Right atrium auricular region (tissue), 2 donors: Measurements from ENCODE around the gene SLC6A11. TPM values are rescaled to one million over a fixed set of nuclear protein-coding genes. Genes with fewer than 3 reads are reported as not detected.

Source experiments
- DNase-seq: peaks from one replicate; pipeline ENCODE4 v3.0.0-alpha.2; 2019; ENCODE audit warnings: low spot score
- H3K27ac ChIP-seq, 2 donors: fragments of 200-600 bp; sonication (generic); 1 replicate in 1 of 2; 2 replicates in 1 of 2; pipeline ENCODE4 v1.5.1; 2016 to 2019
- H3K27me3 ChIP-seq, 2 donors: fragments of 200-600 bp; sonication (generic); one replicate each; pipeline versions ENCODE4 v1.5.1 to v1.6.0; 2017 to 2019
- H3K36me3 ChIP-seq: fragments of 200-600 bp; sonication (generic); one replicate; pipeline ENCODE4 v1.5.1; 2016
- H3K4me1 ChIP-seq, 2 donors: fragments of 200-600 bp; sonication (generic); one replicate each; pipeline versions ENCODE4 v1.5.1 to v1.6.0; 2017 to 2019
- H3K4me3 ChIP-seq, 2 donors: fragments of 200-600 bp; sonication (generic); 1 replicate in 1 of 2; 2 replicates in 1 of 2; pipeline ENCODE4 v1.5.1; 2017 to 2019; ENCODE audit warnings: mild to moderate bottlenecking in 1 of 2, moderate library complexity in 1 of 2
- H3K9me3 ChIP-seq, 2 donors: fragments of 200-600 bp; sonication (generic); one replicate each; pipeline ENCODE4 v1.5.1; 2019
- CTCF ChIP-seq, 2 donors: fragments of 200-600 bp; sonication (generic); IDR thresholded peaks; one replicate each; pipeline ENCODE4 v1.5.1; 2019; ENCODE audit warnings: antibody characterized with exemption in 2 of 2
- total RNA-seq, 2 donors: library from RNA; depleted of rRNA; stranded (reverse); fragments of >200 nt; gene quantifications; one replicate each; pipeline ENCODE4 v1.1.0, GENCODE V29; 2016

The SLC6A11 gene
- total RNA-seq, 2 donors from 2014 or later: not detected

GRCh38 chr3:10833855-10834414 is 17.9 kb downstream of the SLC6A11 start:
- no peaks in the 10 kb centered on the region for H3K27me3 ChIP-seq
- H3K9me3 ChIP-seq: no peaks in the 10 kb centered on the region
- no peak for TF ChIP-seq CTCF (IDR thresholded peaks at IDR 0.05)
- DNase-seq: no peak
- no peaks in the 10 kb centered on the region for H3K4me1 ChIP-seq
- no peaks in the 10 kb centered on the region for H3K36me3 ChIP-seq
- H3K27ac ChIP-seq: no peak overlapping the region
- H3K4me3 ChIP-seq: no peak overlapping the region

DNA sequence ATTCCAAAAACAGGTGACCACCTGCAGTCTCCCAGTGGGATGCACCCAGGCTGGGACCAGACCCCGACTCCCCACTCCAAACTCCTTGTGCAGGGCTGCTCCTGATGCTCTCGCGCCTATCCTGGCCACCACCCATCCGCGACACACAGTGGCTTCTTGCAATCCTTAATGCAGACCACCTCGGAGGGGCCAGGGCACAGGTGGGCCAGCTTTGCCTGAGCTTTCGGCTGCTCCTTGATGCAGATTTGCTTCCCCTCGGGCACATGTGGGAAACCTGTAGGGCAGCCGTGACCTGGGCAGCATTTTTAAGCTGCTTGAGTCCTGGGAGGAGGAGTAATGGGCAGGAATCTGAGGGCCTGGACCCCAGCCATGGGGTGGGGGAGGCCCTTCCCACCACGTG is 18.9 kb downstream of the SLC6A11 start:
- TF ChIP-seq CTCF (IDR thresholded peaks at IDR 0.05): no peak
- Histone ChIP-seq H3K4me3 (no peak overlapping the region), H3K9me3 (no peaks in the 10 kb centered on the region), H3K27ac (no peak overlapping the region), H3K4me1 (no peaks in the 10 kb centered on the region), H3K27me3 (no peaks in the 10 kb centered on the region), H3K36me3 (no peaks in the 10 kb centered on the region)
- no peak for DNase-seq

DNA sequence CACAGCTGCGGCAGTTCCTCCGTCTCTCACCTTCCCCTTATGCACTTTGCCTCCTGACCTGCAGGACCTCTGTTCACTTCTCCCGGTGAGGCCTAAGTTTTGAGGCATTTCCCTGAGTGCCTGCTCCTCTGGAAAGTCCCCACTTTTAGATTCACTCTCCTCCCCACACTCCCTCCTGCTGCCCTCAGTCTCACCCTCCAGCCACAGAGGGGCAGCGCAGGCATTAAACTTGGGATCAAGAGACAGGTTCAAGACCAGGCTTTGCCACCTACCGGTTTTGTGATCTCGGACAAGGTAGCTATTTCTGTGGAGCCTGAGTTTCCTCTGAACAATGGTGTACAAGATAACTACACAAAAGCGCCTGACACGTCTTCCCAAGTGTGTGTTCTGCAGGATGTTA is 19.4 kb downstream of the SLC6A11 start:
- H3K27me3 ChIP-seq: no peaks in the 10 kb centered on the region
- no peak for DNase-seq
- no peaks in the 10 kb centered on the region for H3K4me1 ChIP-seq

DNA sequence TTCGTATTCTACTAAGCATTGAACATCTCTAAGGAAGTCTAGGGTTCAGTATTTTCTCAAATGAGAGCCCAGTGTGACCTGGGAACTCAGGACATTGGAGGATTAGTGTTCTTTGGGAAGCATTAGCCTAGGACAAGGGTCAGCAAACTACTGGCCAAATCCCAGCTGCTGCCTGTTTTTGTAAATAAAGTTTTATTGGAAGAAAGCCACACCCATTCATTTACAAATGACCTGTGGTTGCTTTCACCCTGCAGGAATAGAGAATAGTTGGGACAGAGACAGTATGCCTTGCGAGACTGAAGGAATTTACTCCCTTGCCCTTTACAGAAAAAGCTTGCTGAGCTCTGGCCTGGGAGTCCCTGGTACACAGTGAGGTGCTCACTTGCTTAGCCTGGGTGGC is 20.6 kb downstream of the SLC6A11 start:
- no peaks in the 10 kb centered on the region for H3K36me3 ChIP-seq
- TF ChIP-seq CTCF (IDR thresholded peaks at IDR 0.05): no peak
- no peak for DNase-seq
- no peaks in the 10 kb centered on the region for H3K4me1 ChIP-seq
- no peaks in the 10 kb centered on the region for H3K27me3 ChIP-seq
- no peaks in the 10 kb centered on the region for H3K9me3 ChIP-seq
- H3K27ac ChIP-seq: no peak overlapping the region
- no peak overlapping the region for H3K4me3 ChIP-seq

More for the DNA sequence above, 19.4 kb downstream of the SLC6A11 start:
- Histone ChIP-seq H3K9me3 (no peaks in the 10 kb centered on the region), H3K4me3 (no peak overlapping the region), H3K27ac (no peak overlapping the region), H3K36me3 (no peaks in the 10 kb centered on the region)
- TF ChIP-seq CTCF (IDR thresholded peaks at IDR 0.05): no peak

DNA sequence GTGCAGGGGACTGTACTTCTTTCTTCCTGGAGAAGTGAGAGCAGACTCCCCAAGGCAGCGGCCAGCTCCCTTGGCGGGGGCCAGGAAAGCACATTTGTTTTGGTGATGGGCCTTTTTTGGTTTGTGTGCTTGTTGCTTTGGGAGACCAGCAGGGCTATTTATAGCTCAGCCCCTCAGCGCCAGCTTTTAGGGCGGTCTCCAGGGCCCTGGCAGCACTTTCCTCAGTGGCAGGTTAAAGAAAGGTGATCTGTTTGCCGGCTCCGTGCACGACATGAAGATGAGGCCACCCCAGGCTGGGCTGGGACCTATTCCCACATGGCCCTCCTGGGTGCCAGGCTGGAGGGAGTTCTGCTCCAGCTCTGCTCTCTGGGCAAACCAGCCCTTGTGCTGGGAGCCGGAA is 21.8 kb downstream of the SLC6A11 start:
- Histone ChIP-seq H3K27ac (no peak overlapping the region), H3K27me3 (no peaks in the 10 kb centered on the region), H3K4me3 (no peak overlapping the region), H3K9me3 (no peaks in the 10 kb centered on the region), H3K4me1 (no peaks in the 10 kb centered on the region), H3K36me3 (no peaks in the 10 kb centered on the region)
- no peak for TF ChIP-seq CTCF (IDR thresholded peaks at IDR 0.05)
- no peak for DNase-seq

DNA sequence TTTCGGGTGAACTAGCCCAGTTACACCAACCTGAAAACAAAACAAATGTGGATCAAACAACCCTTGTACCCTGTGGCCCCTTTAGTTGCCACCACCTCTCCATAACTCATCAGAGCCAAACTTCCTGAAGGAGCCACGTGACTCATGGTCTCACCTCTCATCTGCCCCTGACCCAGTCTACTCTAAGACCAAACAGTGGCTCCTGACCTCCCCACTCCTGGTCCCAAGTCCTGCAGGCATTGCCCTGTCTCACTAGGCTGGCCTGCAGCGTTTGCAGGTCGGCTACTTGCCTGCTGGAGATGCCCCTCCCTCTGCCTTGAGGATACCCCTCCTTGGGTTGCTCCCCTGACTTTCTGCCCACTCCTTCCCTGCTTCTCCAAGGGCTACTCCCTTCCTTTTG is 23.1 kb downstream of the SLC6A11 start:
- no peak overlapping the region for H3K27ac ChIP-seq
- no peaks in the 10 kb centered on the region for H3K27me3 ChIP-seq
- no peaks in the 10 kb centered on the region for H3K36me3 ChIP-seq
- no peak overlapping the region for H3K4me3 ChIP-seq
- H3K9me3 ChIP-seq: no peaks in the 10 kb centered on the region
- DNase-seq: no peak
- no peak for TF ChIP-seq CTCF (IDR thresholded peaks at IDR 0.05)
- no peaks in the 10 kb centered on the region for H3K4me1 ChIP-seq
